Embryonic facial prominence (tissue), 1 donor: ENCODE results near the gene XRCC6.
"Not testable (repeated sequence)": the region's sequence is repeated elsewhere in the genome, so short reads cannot be mapped to it uniquely, and the experiment has no call there.

Experiments used
- DNase-seq: peaks from one replicate; pipeline ENCODE4 v3.0.0-alpha.2; 2016; ENCODE audit errors: extremely low spot score

The XRCC6 gene

GRCh38 chr22:41621099-41621910, at the start of gene XRCC6:
Gene XRCC6, plus strand, starts transcription at chr22:41621295. Its CDS starts 710 bp downstream, at chr22:41622005.
- peak; percentile 100 for DNase-seq

DNA sequence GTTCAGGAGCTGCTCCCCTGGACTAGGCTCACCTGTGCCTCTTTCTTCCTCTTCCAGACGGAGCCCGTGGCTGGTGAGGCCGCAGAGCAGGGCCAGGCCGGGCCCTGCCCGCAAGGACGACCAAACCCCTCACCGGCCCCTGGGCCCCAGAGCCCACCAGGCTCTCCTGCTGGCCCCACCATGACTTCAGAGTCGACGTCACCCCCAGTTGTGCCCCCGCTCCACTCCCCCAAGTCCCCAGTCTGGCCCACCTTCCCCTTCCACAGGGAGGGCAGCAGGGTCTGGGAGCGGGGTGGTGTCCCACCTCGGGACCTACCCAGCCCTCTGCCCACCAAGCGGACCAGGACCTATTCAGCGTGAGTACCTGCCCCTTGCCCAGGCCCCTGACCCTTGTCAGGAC, 49.3 kb upstream of the XRCC6 start:
- DNase-seq = no peak

- DNase-seq = not testable (repeated sequence)
Measured at GRCh38 chr22:41572305-41572704, 48.8 kb upstream of the XRCC6 start.

DNA sequence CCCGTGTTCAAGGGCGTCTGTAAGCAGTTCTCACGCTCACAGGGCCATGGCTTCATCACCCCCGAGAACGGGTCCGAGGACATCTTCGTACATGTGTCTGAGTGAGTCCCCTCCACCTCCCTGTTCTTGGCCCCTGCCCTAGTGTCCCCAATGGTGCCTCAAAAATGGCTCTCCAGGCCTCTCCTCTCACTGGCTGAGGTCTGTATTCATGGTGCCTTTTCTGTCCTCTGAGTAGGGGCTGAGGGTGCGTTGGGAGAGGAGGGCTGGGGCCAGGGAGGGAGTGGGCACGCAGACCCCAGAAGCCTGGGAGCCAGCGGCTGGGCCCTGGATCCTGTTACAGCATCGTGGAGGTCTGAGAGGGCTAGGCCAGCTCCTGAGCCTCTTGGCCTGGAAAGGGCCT, 47.4 kb upstream of the XRCC6 start:
- DNase-seq = no peak

DNA sequence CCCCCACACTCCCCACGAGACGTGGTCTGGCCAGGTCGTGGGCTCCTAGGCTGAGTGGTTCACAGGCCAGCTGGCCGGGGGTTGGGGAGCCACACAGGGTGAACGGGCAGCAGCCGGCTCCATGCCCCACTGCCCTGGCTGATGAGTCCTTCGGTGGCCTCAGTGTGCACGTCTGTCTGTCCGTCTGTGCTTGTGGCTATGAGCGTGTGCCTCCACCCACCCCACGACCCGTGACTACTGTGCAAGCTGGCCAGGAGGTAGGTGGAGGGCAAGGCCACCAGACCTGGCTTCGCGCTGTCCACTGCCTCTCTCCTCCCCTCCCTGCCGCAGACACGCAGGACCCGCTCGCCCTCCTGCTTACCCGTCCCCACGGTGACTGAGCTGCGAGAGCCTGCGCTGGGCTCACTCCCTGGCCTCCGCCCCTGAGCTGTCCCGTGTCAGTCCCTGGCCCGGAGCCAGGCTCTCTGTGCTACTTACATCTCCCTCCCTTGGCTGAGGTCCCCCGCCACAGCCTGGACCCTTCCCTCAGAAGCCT, 46.2 kb upstream of the XRCC6 start:
- no peak for DNase-seq

DNA sequence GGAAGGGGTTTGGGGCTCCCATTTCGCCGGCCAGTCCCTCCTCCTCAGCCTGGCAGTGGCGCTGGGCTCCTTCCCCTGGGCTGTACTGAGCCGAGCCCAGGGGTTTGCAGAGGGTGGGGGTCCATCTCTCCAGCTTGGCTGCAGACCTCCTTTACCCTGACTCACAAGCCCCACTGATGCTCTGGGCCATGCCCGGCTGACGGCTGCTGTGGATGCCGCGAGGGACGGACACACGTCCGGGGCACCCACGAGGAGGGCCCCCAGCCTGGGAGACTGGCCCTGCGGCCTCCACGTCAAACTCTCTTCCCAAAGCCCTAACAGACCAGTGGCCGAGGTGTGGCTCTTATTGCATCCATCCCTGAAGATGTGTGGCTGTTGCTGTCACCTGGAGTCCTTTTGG, 45.6 kb upstream of the XRCC6 start:
- DNase-seq = no peak

- DNase-seq = no peak
Measured at GRCh38 chr22:41576877-41577276, 44.2 kb upstream of the XRCC6 start.

DNA sequence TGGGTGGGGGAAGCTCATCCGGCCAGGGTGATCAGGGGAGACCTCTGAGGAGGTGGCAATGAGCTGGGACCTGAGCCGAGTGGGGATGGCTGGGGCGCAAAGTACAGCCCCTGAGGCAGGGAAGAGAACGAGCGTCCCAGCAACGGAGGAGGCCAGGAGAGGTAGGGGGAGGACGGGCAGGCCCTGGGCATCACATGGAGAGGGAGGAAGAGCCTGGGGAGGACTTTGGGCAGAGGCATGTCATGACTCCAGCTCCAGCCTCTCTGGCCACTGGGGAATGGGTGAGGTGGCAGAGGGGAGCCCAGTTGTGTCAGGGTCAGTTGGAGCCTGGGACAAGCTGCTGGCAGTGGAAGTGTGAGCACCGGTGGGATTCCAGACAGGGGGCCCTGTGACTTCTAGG, 43.0 kb upstream of the XRCC6 start:
- DNase-seq = no peak

DNA sequence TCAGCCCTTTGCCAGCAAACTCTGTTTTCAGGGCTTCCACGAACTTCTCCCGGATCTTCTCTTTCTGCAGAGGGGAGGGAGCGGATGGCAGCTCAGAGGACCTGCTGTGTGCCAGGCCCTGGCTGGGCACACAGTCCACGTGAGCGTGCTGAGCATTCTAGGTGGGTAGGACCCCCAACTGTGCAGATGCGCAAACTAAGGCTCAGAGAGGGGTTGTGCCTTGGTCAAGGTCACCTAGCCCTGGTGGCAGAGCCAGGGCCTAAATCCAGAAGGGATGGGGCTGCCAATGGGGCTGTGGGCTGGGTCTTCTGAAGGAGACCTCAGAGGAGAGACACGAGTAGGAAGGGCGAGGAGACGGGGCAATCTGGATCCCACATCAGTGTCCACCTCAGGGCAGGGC, 42.3 kb upstream of the XRCC6 start:
- no peak for DNase-seq

GRCh38 chr22:41579297-41579996, 41.6 kb upstream of the XRCC6 start:
- DNase-seq = no peak

GRCh38 chr22:41579997-41580355, 41.1 kb upstream of the XRCC6 start:
- no peak for DNase-seq

GRCh38 chr22:41582694-41583093, 38.4 kb upstream of the XRCC6 start:
- no peak for DNase-seq

DNA sequence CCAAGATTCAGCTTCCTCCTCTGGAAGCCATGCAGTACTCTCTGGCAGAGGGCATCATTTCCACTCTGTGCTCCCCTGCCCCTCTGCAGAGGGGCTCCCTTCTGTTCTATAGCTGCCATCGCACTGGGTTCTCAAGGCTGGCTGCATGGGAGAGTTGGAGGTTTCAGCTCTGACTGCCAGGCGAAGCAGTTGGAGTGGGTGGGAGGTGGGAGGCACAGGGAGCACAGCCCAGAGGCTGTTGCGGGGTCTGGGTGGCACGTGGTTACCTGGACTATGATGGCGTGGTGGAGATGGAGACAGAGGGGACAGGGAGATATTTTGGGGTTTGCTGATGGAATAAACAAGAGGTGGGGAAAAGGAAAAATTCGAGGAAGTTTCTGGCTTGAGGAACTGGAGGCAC, 36.2 kb upstream of the XRCC6 start:
- no peak for DNase-seq

- DNase-seq = no peak
Measured at GRCh38 chr22:41585898-41586297, 35.2 kb upstream of the XRCC6 start.

DNA sequence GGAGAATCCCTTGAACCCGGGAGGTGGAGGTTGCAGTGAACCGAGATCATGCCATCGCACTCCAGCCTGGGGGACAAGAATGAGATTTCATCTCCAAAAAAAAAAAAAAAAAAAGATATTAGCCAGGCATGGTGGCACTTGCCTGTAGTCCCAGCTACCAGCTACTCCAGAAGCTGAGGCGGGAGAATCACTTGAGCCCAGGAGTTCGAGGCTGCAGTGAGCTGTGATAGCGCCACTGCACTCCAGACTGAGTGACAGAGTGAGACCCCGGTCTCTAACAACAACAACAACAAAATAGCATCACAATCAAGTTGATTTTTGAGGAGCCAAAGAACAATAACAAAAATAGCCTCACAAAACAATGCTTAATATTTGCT, 33.8 kb upstream of the XRCC6 start:
- DNase-seq = no peak

DNA sequence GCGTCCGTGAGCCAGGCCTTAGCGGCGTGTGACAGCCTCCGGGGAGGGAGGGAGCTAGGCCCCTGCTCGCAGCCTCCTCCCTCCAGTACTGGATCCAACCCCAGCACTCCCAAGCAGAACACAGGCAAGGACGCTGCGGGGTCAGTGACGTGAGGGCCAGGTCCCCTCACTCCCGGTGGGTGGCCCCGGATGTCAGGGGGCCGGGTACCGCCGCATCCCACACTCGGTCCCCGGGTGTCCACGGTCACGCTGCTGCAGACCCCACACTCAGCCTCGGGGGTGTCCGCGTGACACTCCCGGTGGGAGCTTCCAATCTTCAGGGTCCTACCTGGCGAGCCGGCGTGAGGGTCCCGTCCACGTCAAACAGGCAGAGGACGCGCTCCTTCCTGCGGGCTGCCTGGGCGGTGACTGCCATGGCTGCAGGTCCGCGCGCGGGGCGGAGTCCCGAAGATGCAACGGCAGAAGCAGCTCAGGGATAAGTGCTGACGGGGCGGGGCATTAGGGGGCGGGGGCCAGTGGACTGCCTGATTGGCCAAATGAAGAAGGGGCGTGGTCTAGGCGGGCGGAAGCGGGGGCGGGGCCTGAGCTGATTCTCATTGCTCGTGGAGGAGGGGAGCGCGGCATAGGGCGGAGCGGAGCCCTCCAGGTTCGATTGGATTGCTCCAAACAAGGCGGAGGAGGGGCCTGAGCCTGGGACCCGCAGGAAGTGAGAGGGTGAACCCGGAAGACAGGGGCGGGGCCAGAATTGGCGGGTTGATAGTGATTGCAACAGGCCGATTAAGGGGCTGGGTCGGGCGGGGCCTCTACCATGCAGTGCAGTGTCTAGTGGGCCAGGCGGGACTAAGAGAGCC, 31.5 kb upstream of the XRCC6 start, which contains the start of gene PMM1:
TSS of gene PMM1 (minus strand) at position 450 of the 851 bp plus-strand sequence. CDS start at position 415, 35 bp downstream.
- DNase-seq = peak; percentile 98

- not testable (repeated sequence) for DNase-seq
Measured at GRCh38 chr22:41593336-41593960, 27.6 kb upstream of the XRCC6 start.

GRCh38 chr22:41595703-41596102, 25.4 kb upstream of the XRCC6 start:
- no peak for DNase-seq

- DNase-seq = no peak
Measured at GRCh38 chr22:41596776-41597634, 24.1 kb upstream of the XRCC6 start.

DNA sequence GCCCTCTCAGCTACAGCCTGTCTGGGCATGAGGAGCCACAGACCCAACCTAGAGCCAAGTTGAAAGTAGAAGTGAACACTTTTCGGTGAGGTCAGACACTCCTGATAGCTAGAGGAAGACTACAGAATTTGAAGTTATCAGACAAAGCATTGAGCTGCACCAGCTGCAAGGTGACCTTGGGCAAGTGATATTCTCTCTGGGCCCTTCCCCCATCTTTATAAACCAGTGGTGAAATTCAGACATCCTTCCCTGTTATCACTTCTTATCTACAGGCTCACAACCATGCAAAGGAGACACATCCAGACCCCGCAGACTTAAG, 23.5 kb upstream of the XRCC6 start:
- DNase-seq = no peak

GRCh38 chr22:41598081-41598480, 23.0 kb upstream of the XRCC6 start:
- no peak for DNase-seq
